ENCODE results near the gene ZNF107. TPM values are rescaled to one million over a fixed set of nuclear protein-coding genes. Genes with fewer than 3 reads are reported as not detected.

Gene ZNF107
- total RNA-seq, 4 donors from 2014 or later = 3.6 to 9.0 (median 6.4) TPM

- Histone ChIP-seq H3K27ac (no peak overlapping the region), H3K27me3 (no peaks in the 10 kb centered on the region), H3K4me3 (no peak overlapping the region), H3K9me3 (no peaks in the 10 kb centered on the region), H3K36me3 (no peaks in the 10 kb centered on the region), H3K4me1 (no peaks in the 10 kb centered on the region)
- DNase-seq (ENCODE audit: low spot score in 2 of 2) = no peak
- WGBS, 2 donors = 72 to 73% methylated on average over 4 of the region's 4 CpGs
- TF ChIP-seq CTCF (IDR thresholded peaks at IDR 0.05) = no peak
- TF ChIP-seq POLR2A (IDR thresholded peaks at IDR 0.05) = no peak
- TF ChIP-seq EP300 (IDR thresholded peaks at IDR 0.05) = no peak
Measured at GRCh38 chr7:64637521-64638445, 28.1 kb upstream of the ZNF107 start.

GRCh38 chr7:64638822-64639221 lies 27.1 kb upstream of the ZNF107 start:
- no peak for TF ChIP-seq POLR2A (IDR thresholded peaks at IDR 0.05)
- no peak for TF ChIP-seq EP300 (IDR thresholded peaks at IDR 0.05)
- no peak for TF ChIP-seq CTCF (IDR thresholded peaks at IDR 0.05)
- DNase-seq (ENCODE audit: low spot score in 2 of 2) = no peak
- Histone ChIP-seq H3K27me3 (no peaks in the 10 kb centered on the region), H3K27ac (no peak overlapping the region), H3K36me3 (no peaks in the 10 kb centered on the region), H3K9me3 (no peaks in the 10 kb centered on the region), H3K4me1 (no peaks in the 10 kb centered on the region), H3K4me3 (no peak overlapping the region)
- whole genome bisulfite sequencing, 2 donors = 61 to 93% methylated on average over 2 of the region's 2 CpGs

- TF ChIP-seq POLR2A (IDR thresholded peaks at IDR 0.05) (no peak), CTCF (IDR thresholded peaks at IDR 0.05) (no peak), EP300 (IDR thresholded peaks at IDR 0.05) (no peak)
- Histone ChIP-seq H3K36me3 (no peaks in the 10 kb centered on the region), H3K27ac (no peak overlapping the region), H3K27me3 (no peaks in the 10 kb centered on the region), H3K4me3 (no peak overlapping the region), H3K4me1 (no peaks in the 10 kb centered on the region), H3K9me3 (no peaks in the 10 kb centered on the region)
- no peak for DNase-seq (ENCODE audit: low spot score in 2 of 2)
- 50 to 69% methylated on average over 2 of the region's 2 CpGs for WGBS, 2 donors
Measured at GRCh38 chr7:64639267-64640001, 26.5 kb upstream of the ZNF107 start.

GRCh38 chr7:64640504-64640903 lies 25.4 kb upstream of the ZNF107 start:
- Histone ChIP-seq H3K9me3 (no peaks in the 10 kb centered on the region), H3K36me3 (no peaks in the 10 kb centered on the region), H3K4me3 (no peak overlapping the region), H3K27me3 (no peaks in the 10 kb centered on the region), H3K4me1 (no peaks in the 10 kb centered on the region), H3K27ac (no peak overlapping the region)
- no peak for TF ChIP-seq EP300 (IDR thresholded peaks at IDR 0.05)
- no peak for DNase-seq (ENCODE audit: low spot score in 2 of 2)
- WGBS, 2 donors = 76 to 78% methylated on average over 3 of the region's 3 CpGs

GRCh38 chr7:64642046-64642445 lies 23.9 kb upstream of the ZNF107 start:
- no peak overlapping the region for H3K27ac ChIP-seq
- H3K36me3 ChIP-seq = no peaks in the 10 kb centered on the region
- WGBS, 2 donors = 92 to 96% methylated on average over 4 of the region's 4 CpGs
- H3K4me1 ChIP-seq = no peaks in the 10 kb centered on the region
- H3K27me3 ChIP-seq = no peaks in the 10 kb centered on the region
- TF ChIP-seq POLR2A (IDR thresholded peaks at IDR 0.05) (no peak), EP300 (IDR thresholded peaks at IDR 0.05) (no peak), CTCF (IDR thresholded peaks at IDR 0.05) (no peak)
- no peak overlapping the region for H3K4me3 ChIP-seq
- no peak for DNase-seq (ENCODE audit: low spot score in 2 of 2)
- no peaks in the 10 kb centered on the region for H3K9me3 ChIP-seq

Data from tibial nerve (tissue), 4 donors.